ENCODE measurements around the gene PXDN.

PXDN gene

GRCh38 chr2:1687254-1687653 lies 57.1 kb downstream of the PXDN start:
- Histone ChIP-seq H3K18ac (ENCODE audit: low read length) (no peak overlapping the region), H4K8ac (ENCODE audit: low read depth, low read length) (no peak overlapping the region), H3K27me3 (ENCODE audit: insufficient read depth, low read length, poor library complexity) (no peaks in the 10 kb centered on the region), H4K5ac (ENCODE audit: low read length) (no peak overlapping the region), H2BK120ac (ENCODE audit: low read depth, low read length) (no peak overlapping the region), H2AK5ac (ENCODE audit: low read length) (no peak overlapping the region), H3K56ac (ENCODE audit: low read length) (no peak overlapping the region), H3K79me2 (ENCODE audit: control insufficient read depth, insufficient read depth, low read length) (no peaks in the 10 kb centered on the region), H3K9ac (ENCODE audit: low read length) (no peak overlapping the region), H3K36me3 (ENCODE audit: control insufficient read depth, insufficient read depth, low read length) (peaks cover 2% of the 10 kb centered on the region), H3K27ac (ENCODE audit: low read depth, low read length) (no peak overlapping the region), H3K4ac (ENCODE audit: low read depth, low read length) (no peak overlapping the region), H3K79me1 (ENCODE audit: low read length) (peaks cover 3% of the 10 kb centered on the region), H3K23ac (ENCODE audit: low read length) (no peak overlapping the region), H3K4me1 (ENCODE audit: control insufficient read depth, low read depth, low read length) (peaks cover 4% of the 10 kb centered on the region), H3K4me3 (ENCODE audit: low read length) (no peak overlapping the region), H2BK15ac (replicated peaks; ENCODE audit: low read depth) (no peak overlapping the region), H3K4me2 (ENCODE audit: low read length) (no peak overlapping the region), H2BK5ac (ENCODE audit: low read length) (no peak overlapping the region)
- DNase-seq = no peak
- no CpG with 5 or more reads among the region's 14 CpGs for WGBS (ENCODE audit: extremely low coverage, insufficient coverage, low lambda C conversion rate)

GRCh38 chr2:1686784-1687105 lies 57.6 kb downstream of the PXDN start:
- no peak for DNase-seq
- no peak overlapping the region for H2AK5ac ChIP-seq (ENCODE audit: low read length)
- no CpG with 5 or more reads among the region's 14 CpGs for WGBS (ENCODE audit: extremely low coverage, insufficient coverage, low lambda C conversion rate)

GRCh38 chr2:1685957-1686783 lies 58.1 kb downstream of the PXDN start:
- Histone ChIP-seq H3K9ac (ENCODE audit: low read length) (no peak overlapping the region), H4K8ac (ENCODE audit: low read depth, low read length) (no peak overlapping the region), H3K56ac (ENCODE audit: low read length) (peak overlapping the region; percentile 7), H3K79me1 (ENCODE audit: low read length) (peaks cover 3% of the 10 kb centered on the region), H3K4me2 (ENCODE audit: low read length) (no peak overlapping the region), H3K4me3 (ENCODE audit: low read length) (no peak overlapping the region), H3K79me2 (ENCODE audit: control insufficient read depth, insufficient read depth, low read length) (no peaks in the 10 kb centered on the region), H2BK15ac (replicated peaks; ENCODE audit: low read depth) (no peak overlapping the region), H3K27me3 (ENCODE audit: insufficient read depth, low read length, poor library complexity) (no peaks in the 10 kb centered on the region), H3K36me3 (ENCODE audit: control insufficient read depth, insufficient read depth, low read length) (peaks cover 4% of the 10 kb centered on the region), H4K5ac (ENCODE audit: low read length) (no peak overlapping the region), H3K4ac (ENCODE audit: low read depth, low read length) (no peak overlapping the region), H3K4me1 (ENCODE audit: control insufficient read depth, low read depth, low read length) (peaks cover 4% of the 10 kb centered on the region), H3K27ac (ENCODE audit: low read depth, low read length) (no peak overlapping the region), H3K23ac (ENCODE audit: low read length) (no peak overlapping the region), H2AK5ac (ENCODE audit: low read length) (no peak overlapping the region), H3K18ac (ENCODE audit: low read length) (no peak overlapping the region), H2BK5ac (ENCODE audit: low read length) (no peak overlapping the region), H2BK120ac (ENCODE audit: low read depth, low read length) (no peak overlapping the region)
- peak; percentile 87 for DNase-seq
- no CpG with 5 or more reads among the region's 21 CpGs for WGBS (ENCODE audit: extremely low coverage, insufficient coverage, low lambda C conversion rate)

More at GRCh38 chr2:1686784-1687105, 57.6 kb downstream of the PXDN start:
- H3K27ac ChIP-seq (ENCODE audit: low read depth, low read length) = no peak overlapping the region
- H4K8ac ChIP-seq (ENCODE audit: low read depth, low read length) = no peak overlapping the region
- peaks cover 4% of the 10 kb centered on the region for H3K4me1 ChIP-seq (ENCODE audit: control insufficient read depth, low read depth, low read length)
- H3K9ac ChIP-seq (ENCODE audit: low read length) = no peak overlapping the region
- no peak overlapping the region for H3K4me3 ChIP-seq (ENCODE audit: low read length)
- peaks cover 2% of the 10 kb centered on the region for H3K36me3 ChIP-seq (ENCODE audit: control insufficient read depth, insufficient read depth, low read length)
- H3K79me1 ChIP-seq (ENCODE audit: low read length) = peaks cover 3% of the 10 kb centered on the region
- H3K18ac ChIP-seq (ENCODE audit: low read length) = no peak overlapping the region
- no peaks in the 10 kb centered on the region for H3K27me3 ChIP-seq (ENCODE audit: insufficient read depth, low read length, poor library complexity)
- no peaks in the 10 kb centered on the region for H3K79me2 ChIP-seq (ENCODE audit: control insufficient read depth, insufficient read depth, low read length)
- peak overlapping the region; percentile 7 for H3K56ac ChIP-seq (ENCODE audit: low read length)
- no peak overlapping the region for H3K23ac ChIP-seq (ENCODE audit: low read length)
- no peak overlapping the region for H2BK120ac ChIP-seq (ENCODE audit: low read depth, low read length)
- no peak overlapping the region for H4K5ac ChIP-seq (ENCODE audit: low read length)
- H2BK5ac ChIP-seq (ENCODE audit: low read length) = no peak overlapping the region
- no peak overlapping the region for H3K4ac ChIP-seq (ENCODE audit: low read depth, low read length)
- no peak overlapping the region for H3K4me2 ChIP-seq (ENCODE audit: low read length)
- H2BK15ac ChIP-seq (replicated peaks; ENCODE audit: low read depth) = no peak overlapping the region

GRCh38 chr2:1685078-1685956 lies 59.0 kb downstream of the PXDN start:
- Histone ChIP-seq H3K27me3 (ENCODE audit: insufficient read depth, low read length, poor library complexity) (no peaks in the 10 kb centered on the region), H2BK5ac (ENCODE audit: low read length) (no peak overlapping the region), H3K4ac (ENCODE audit: low read depth, low read length) (no peak overlapping the region), H3K18ac (ENCODE audit: low read length) (no peak overlapping the region), H2AK5ac (ENCODE audit: low read length) (no peak overlapping the region), H3K9ac (ENCODE audit: low read length) (no peak overlapping the region), H2BK120ac (ENCODE audit: low read depth, low read length) (no peak overlapping the region), H3K4me3 (ENCODE audit: low read length) (no peak overlapping the region), H3K4me2 (ENCODE audit: low read length) (no peak overlapping the region), H3K27ac (ENCODE audit: low read depth, low read length) (no peak overlapping the region), H3K23ac (ENCODE audit: low read length) (no peak overlapping the region), H3K36me3 (ENCODE audit: control insufficient read depth, insufficient read depth, low read length) (peaks cover 4% of the 10 kb centered on the region), H3K79me2 (ENCODE audit: control insufficient read depth, insufficient read depth, low read length) (no peaks in the 10 kb centered on the region), H3K4me1 (ENCODE audit: control insufficient read depth, low read depth, low read length) (peaks cover 4% of the 10 kb centered on the region), H4K5ac (ENCODE audit: low read length) (no peak overlapping the region), H4K8ac (ENCODE audit: low read depth, low read length) (no peak overlapping the region), H2BK15ac (replicated peaks; ENCODE audit: low read depth) (no peak overlapping the region), H3K56ac (ENCODE audit: low read length) (no peak overlapping the region), H3K79me1 (ENCODE audit: low read length) (peaks cover 3% of the 10 kb centered on the region)
- DNase-seq = no peak
- WGBS (ENCODE audit: extremely low coverage, insufficient coverage, low lambda C conversion rate) = no CpG with 5 or more reads among the region's 36 CpGs

GRCh38 chr2:1683297-1683696 lies 61.0 kb downstream of the PXDN start:
- H3K23ac ChIP-seq (ENCODE audit: low read length) = no peak overlapping the region
- H2BK120ac ChIP-seq (ENCODE audit: low read depth, low read length) = no peak overlapping the region
- no peak overlapping the region for H4K5ac ChIP-seq (ENCODE audit: low read length)
- H2BK5ac ChIP-seq (ENCODE audit: low read length) = no peak overlapping the region
- DNase-seq = no peak
- no peak overlapping the region for H2BK15ac ChIP-seq (replicated peaks; ENCODE audit: low read depth)
- no peak overlapping the region for H2AK5ac ChIP-seq (ENCODE audit: low read length)
- no peak overlapping the region for H3K4me3 ChIP-seq (ENCODE audit: low read length)
- no peak overlapping the region for H3K27ac ChIP-seq (ENCODE audit: low read depth, low read length)
- no peak overlapping the region for H3K18ac ChIP-seq (ENCODE audit: low read length)
- peaks cover 4% of the 10 kb centered on the region for H3K4me1 ChIP-seq (ENCODE audit: control insufficient read depth, low read depth, low read length)
- H3K9ac ChIP-seq (ENCODE audit: low read length) = no peak overlapping the region
- H3K4ac ChIP-seq (ENCODE audit: low read depth, low read length) = no peak overlapping the region
- WGBS (ENCODE audit: extremely low coverage, insufficient coverage, low lambda C conversion rate) = no CpG with 5 or more reads among the region's 1 CpG
- no peaks in the 10 kb centered on the region for H3K27me3 ChIP-seq (ENCODE audit: insufficient read depth, low read length, poor library complexity)
- no peak overlapping the region for H3K56ac ChIP-seq (ENCODE audit: low read length)
- no peak overlapping the region for H4K8ac ChIP-seq (ENCODE audit: low read depth, low read length)
- H3K4me2 ChIP-seq (ENCODE audit: low read length) = no peak overlapping the region
- H3K79me1 ChIP-seq (ENCODE audit: low read length) = peaks cover 3% of the 10 kb centered on the region
- H3K36me3 ChIP-seq (ENCODE audit: control insufficient read depth, insufficient read depth, low read length) = peaks cover 15% of the 10 kb centered on the region
- H3K79me2 ChIP-seq (ENCODE audit: control insufficient read depth, insufficient read depth, low read length) = no peaks in the 10 kb centered on the region

Data from mesendoderm (in vitro differentiated cells).